IMR-90 (cell line): ENCODE measurements around the gene PRKCA. TPM values are rescaled to one million over a fixed set of nuclear protein-coding genes. Genes with fewer than 3 reads are reported as not detected.

Experiments
- ATAC-seq: fragments of 200-7000 bp; cut with Tn5 transposase; 2 replicates; pipeline ENCODE4 v1.9.1; 2020; ENCODE audit warnings: low read depth, mild to moderate bottlenecking, moderate library complexity
- BruUV-seq: library from RNA; stranded (reverse); fragments of 400-500 nt; replicated peaks from 2 replicates; lab custom pipeline; 2021; lab: Mats Ljungman, UMichigan
- CTCF ChIA-PET: fragments of 300-600 bp; formaldehyde crosslinking; extraction: SDS; loops from one replicate; lab custom pipeline; 2021; ENCODE audit warnings: antibody characterized with exemption; lab: Yijun Ruan, JAX
- POLR2A ChIA-PET: fragments of 300-600 bp; sonication (Branson Sonifier 250); formaldehyde crosslinking; loops from one replicate; lab custom pipeline; 2022; ENCODE audit warnings: antibody characterized with exemption; ENCODE audit not compliant: unreplicated experiment; lab: Charles Lee
- DNase-seq: peaks from one replicate; pipeline ENCODE4 v3.0.0; 2013
- H2AFZ ChIP-seq: replicated peaks from 2 replicates; pipeline ENCODE3; 2013; ENCODE audit warnings: low read length, mild to moderate bottlenecking; ENCODE audit not compliant: poor library complexity
- H2AK5ac ChIP-seq: 2 replicates; pipeline ENCODE4 v1.6.1; 2013; ENCODE audit warnings: low read depth, low read length, inconsistent platforms
- H2AK9ac ChIP-seq: replicated peaks from 2 replicates; pipeline ENCODE3; 2013; ENCODE audit warnings: mild to moderate bottlenecking, low read depth, low read length, moderate library complexity; ENCODE audit not compliant: poor library complexity
- H2BK120ac ChIP-seq: 2 replicates; pipeline ENCODE4 v1.6.1; 2013; ENCODE audit warnings: low read depth, low read length, inconsistent platforms
- H2BK15ac ChIP-seq: 3 replicates; pipeline ENCODE4 v1.6.1; 2013; ENCODE audit warnings: low read depth, low read length, inconsistent platforms
- H2BK20ac ChIP-seq: 2 replicates; pipeline ENCODE4 v1.6.1; 2013; ENCODE audit warnings: low read depth, mild to moderate bottlenecking, inconsistent platforms, low read length, moderate library complexity
- H2BK5ac ChIP-seq: 2 replicates; pipeline ENCODE4 v1.6.1; 2013; ENCODE audit warnings: mild to moderate bottlenecking, low read depth, low read length, inconsistent platforms; ENCODE audit not compliant: poor library complexity, severe bottlenecking
- H3K14ac ChIP-seq: replicated peaks from 2 replicates; pipeline ENCODE4 v1.6.1; 2013; ENCODE audit warnings: low read depth, low read length, inconsistent platforms
- H3K18ac ChIP-seq: 2 replicates; pipeline ENCODE4 v1.6.1; 2013; ENCODE audit warnings: low read depth, low read length, control low read depth
- H3K23ac ChIP-seq: 2 replicates; pipeline ENCODE4 v1.6.1; 2013; ENCODE audit warnings: low read depth, low read length, inconsistent platforms
- H3K27ac ChIP-seq: 2 replicates; pipeline ENCODE4 v1.5.1; 2013; ENCODE audit warnings: mild to moderate bottlenecking, control low read depth, low read length; ENCODE audit not compliant: insufficient read depth
- H3K27me3 ChIP-seq: 2 replicates; pipeline ENCODE4 v1.6.1; 2013; ENCODE audit warnings: low read length; ENCODE audit not compliant: control insufficient read depth, insufficient read depth
- H3K36me3 ChIP-seq: 2 replicates; pipeline ENCODE4 v1.6.1; 2013; ENCODE audit warnings: low read length, mixed read lengths; ENCODE audit not compliant: control insufficient read depth, insufficient read depth
- H3K4ac ChIP-seq: 2 replicates; pipeline ENCODE4 v1.6.1; 2013; ENCODE audit warnings: low read depth, low read length, inconsistent platforms
- H3K4me1 ChIP-seq: 2 replicates; pipeline ENCODE4 v1.6.1; 2013; ENCODE audit warnings: low read length, mixed read lengths; ENCODE audit not compliant: control insufficient read depth, insufficient read depth
- H3K4me2 ChIP-seq: 2 replicates; pipeline ENCODE4 v1.6.1; 2013; ENCODE audit warnings: low read depth, mild to moderate bottlenecking, control low read depth, low read length, moderate library complexity
- H3K4me3 ChIP-seq: 2 replicates; pipeline ENCODE4 v1.5.1; 2013; ENCODE audit warnings: low read depth, mild to moderate bottlenecking, control low read depth, low read length, moderate library complexity; ENCODE audit not compliant: insufficient read depth
- H3K56ac ChIP-seq: 2 replicates; pipeline ENCODE4 v1.6.1; 2013; ENCODE audit warnings: low read length, inconsistent platforms; ENCODE audit not compliant: insufficient read depth; ENCODE audit errors: extremely low read depth
- H3K79me1 ChIP-seq, 2 experiments: 2 replicates each; pipeline ENCODE4 v1.6.1; 2013; ENCODE audit warnings: low read length in 2 of 2, inconsistent platforms in 1 of 2, low read depth in 1 of 2
- H3K9ac ChIP-seq: 2 replicates; pipeline ENCODE4 v1.6.1; 2013; ENCODE audit warnings: low read depth, low read length, control low read depth
- H3K9me1 ChIP-seq: 2 replicates; pipeline ENCODE4 v1.6.1; 2013; ENCODE audit warnings: low read length, inconsistent platforms; ENCODE audit not compliant: insufficient read depth
- H3K9me3 ChIP-seq: 2 replicates; pipeline ENCODE4 v1.6.1; 2013; ENCODE audit warnings: low read length; ENCODE audit not compliant: control insufficient read depth, insufficient read depth
- H4K20me1 ChIP-seq: 2 replicates; pipeline ENCODE4 v1.6.1; 2013; ENCODE audit warnings: low read length, inconsistent platforms; ENCODE audit not compliant: insufficient read depth
- H4K5ac ChIP-seq: 2 replicates; pipeline ENCODE4 v1.6.1; 2013; ENCODE audit warnings: mild to moderate bottlenecking, low read depth, low read length, control low read depth
- H4K8ac ChIP-seq, 2 experiments: 2 replicates each; pipeline ENCODE4 v1.6.1; 2013; ENCODE audit warnings: low read depth in 2 of 2, low read length in 2 of 2, control low read depth in 1 of 2, inconsistent platforms in 1 of 2
- H4K91ac ChIP-seq: 2 replicates; pipeline ENCODE4 v1.6.1; 2013; ENCODE audit warnings: low read depth, low read length, inconsistent platforms; ENCODE audit not compliant: insufficient read depth
- BHLHE40 ChIP-seq: fragments of 150-350 bp; IDR thresholded peaks from 2 replicates; pipeline ENCODE4 v1.6.1; 2016; ENCODE audit warnings: mild to moderate bottlenecking, low read depth, low read length
- CEBPB ChIP-seq: IDR thresholded peaks from 2 replicates; pipeline ENCODE4 v1.6.1; 2012; ENCODE audit warnings: low read depth, low read length, improper control_type of control experiment
- CHD1 ChIP-seq: IDR thresholded peaks from 2 replicates; pipeline ENCODE4 v1.6.1; 2012; ENCODE audit warnings: low read depth, low read length, improper control_type of control experiment
- FOS ChIP-seq: fragments of 150-350 bp; IDR thresholded peaks from 2 replicates; pipeline ENCODE4 v1.6.1; 2016; ENCODE audit warnings: low read depth, low read length
- MAZ ChIP-seq: IDR thresholded peaks from 2 replicates; pipeline ENCODE4 v1.6.1; 2012; ENCODE audit warnings: low read depth, mild to moderate bottlenecking, low read length, improper control_type of control experiment, moderate library complexity, borderline replicate concordance
- NFE2L2 ChIP-seq: fragments of 150-350 bp; IDR thresholded peaks from 2 replicates; pipeline ENCODE4 v1.6.1; 2016; ENCODE audit warnings: low read depth, mild to moderate bottlenecking, low read length
- POLR2A ChIP-seq: IDR thresholded peaks from 2 replicates; pipeline ENCODE4 v1.6.1; 2012; ENCODE audit warnings: mild to moderate bottlenecking, low read depth, low read length
- RAD21 ChIP-seq: IDR thresholded peaks from 2 replicates; pipeline ENCODE4 v1.6.1; 2012; ENCODE audit warnings: low read length, improper control_type of control experiment
- RFX5 ChIP-seq: IDR thresholded peaks from 2 replicates; pipeline ENCODE4 v1.8.0; 2012; ENCODE audit warnings: low read depth, mild to moderate bottlenecking, low read length, moderate library complexity
- SMC3 ChIP-seq: fragments of 150-350 bp; IDR thresholded peaks from 2 replicates; pipeline ENCODE4 v1.6.1; 2016; ENCODE audit warnings: low read depth, mild to moderate bottlenecking, antibody characterized with exemption, low read length, moderate library complexity
- dilution Hi-C: fragments of 300-500 bp; cut with HindIII; formaldehyde crosslinking; loops from one replicate; pipeline ENCODE4 v1.14.3; 2018; ENCODE audit warnings: low sequenced_read_pairs; ENCODE audit not compliant: unreplicated experiment
- in situ Hi-C: fragments of 300-500 bp; cut with MboI; formaldehyde crosslinking; loops from 3 replicates; pipeline ENCODE4 v1.14.3; 2019; ENCODE audit warnings: low sequenced_read_pairs, inconsistent platforms, mixed read lengths
- intact Hi-C: fragments of 100-400 bp; cut with micrococcal nuclease; formaldehyde crosslinking; loops from 2 replicates; pipeline ENCODE4 v1.10.0; 2022
- polyA plus RNA-seq, 3 experiments: library from polyadenylated mRNA; depleted of rRNA; stranded (reverse); fragments of >200 nt; gene quantifications; 2 replicates each; pipeline ENCODE4 v1.2.3, GENCODE V29; 2012; ENCODE audit warnings: low replicate concordance in 1 of 3
- total RNA-seq: library from RNA; depleted of rRNA; stranded (reverse); fragments of >200 nt; gene quantifications from 2 replicates; pipeline ENCODE4 v1.2.3, GENCODE V29; 2012
- TF ChIP-seq, protein P1 (sequence below): fragments of 150-350 bp; IDR thresholded peaks from 2 replicates; pipeline ENCODE4 v1.6.1; 2017; ENCODE audit warnings: mild to moderate bottlenecking, antibody characterized with exemption, low read length, low read depth
- TF ChIP-seq, protein P2 (sequence below): conservative IDR thresholded peaks from 2 replicates; pipeline ENCODE4 v1.5.1; 2012; ENCODE audit warnings: mild to moderate bottlenecking, low read depth, low read length, improper control_type of control experiment

The PRKCA gene
- total and polyA plus RNA-seq, 2 of the 4 experiments (the other 2 are of a cell fraction), result 31.0 to 46.0 TPM

DNA sequence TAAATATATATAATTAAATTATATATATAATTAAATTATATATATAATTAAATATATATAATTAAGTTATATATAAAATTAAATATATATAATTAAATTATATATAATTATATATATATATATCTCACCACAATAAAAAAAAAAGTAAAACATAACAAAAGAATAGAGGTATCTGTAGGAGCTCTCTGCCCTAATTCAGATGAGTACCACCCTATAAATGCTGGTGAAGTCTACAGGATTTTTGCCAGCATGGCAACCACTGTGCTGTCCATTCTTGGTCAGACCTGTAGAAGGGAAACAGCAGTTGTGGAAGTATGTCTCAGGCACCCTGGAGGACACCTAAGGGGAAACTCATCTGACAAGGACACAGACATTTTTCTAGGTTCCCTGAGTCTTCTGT is 259.7 kb downstream of the PRKCA start:
- ChIA-PET POLR2A (no interaction called here), CTCF (interaction anchor here (0.9 kb wide), 1 partner anchor 15 kb away, joined by 3 read pairs; no protein-coding TSS in a partner anchor)
- Histone ChIP-seq H3K9me3 (no peaks in the 10 kb centered on the region), H4K20me1 (no peaks in the 10 kb centered on the region), H2BK120ac (no peak overlapping the region), H3K79me1 (peaks cover 9 to 68% of the 10 kb centered on the region in 2 experiments; a peak in 3 of 4 replicates), H3K56ac (no peak overlapping the region), H3K4ac (no peak overlapping the region), H2AK9ac (no peak overlapping the region), H4K91ac (no peak overlapping the region), H3K4me2 (no peak overlapping the region), H4K8ac (no peak overlapping the region), H3K27me3 (no peaks in the 10 kb centered on the region), H2AK5ac (no peak overlapping the region), H2AFZ (no peak overlapping the region), H3K4me1 (peaks cover 7% of the 10 kb centered on the region), H3K9ac (no peak overlapping the region), H2BK5ac (no peak overlapping the region), H3K14ac (no peak overlapping the region), H3K18ac (no peak overlapping the region), H2BK20ac (no peak overlapping the region), H3K27ac (no peak overlapping the region), H3K23ac (no peak overlapping the region), H3K36me3 (no peaks in the 10 kb centered on the region), H3K4me3 (no peak overlapping the region), H3K9me1 (peaks cover 7% of the 10 kb centered on the region), H2BK15ac (no peak overlapping the region), H4K5ac (no peak overlapping the region)
- intact Hi-C loops (no loop called here), dilution Hi-C loops (no loop called here), in situ Hi-C loops (no loop called here)
- TF ChIP-seq, protein P1, sequence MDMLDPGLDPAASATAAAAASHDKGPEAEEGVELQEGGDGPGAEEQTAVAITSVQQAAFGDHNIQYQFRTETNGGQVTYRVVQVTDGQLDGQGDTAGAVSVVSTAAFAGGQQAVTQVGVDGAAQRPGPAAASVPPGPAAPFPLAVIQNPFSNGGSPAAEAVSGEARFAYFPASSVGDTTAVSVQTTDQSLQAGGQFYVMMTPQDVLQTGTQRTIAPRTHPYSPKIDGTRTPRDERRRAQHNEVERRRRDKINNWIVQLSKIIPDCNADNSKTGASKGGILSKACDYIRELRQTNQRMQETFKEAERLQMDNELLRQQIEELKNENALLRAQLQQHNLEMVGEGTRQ, result no peak
- TF ChIP-seq BHLHE40 (no peak), SMC3 (no peak), RAD21 (no peak), CHD1 (no peak), RFX5 (no peak), POLR2A (no peak), FOS (no peak), NFE2L2 (no peak), CEBPB (no peak), MAZ (no peak)
- TF ChIP-seq, protein P2, sequence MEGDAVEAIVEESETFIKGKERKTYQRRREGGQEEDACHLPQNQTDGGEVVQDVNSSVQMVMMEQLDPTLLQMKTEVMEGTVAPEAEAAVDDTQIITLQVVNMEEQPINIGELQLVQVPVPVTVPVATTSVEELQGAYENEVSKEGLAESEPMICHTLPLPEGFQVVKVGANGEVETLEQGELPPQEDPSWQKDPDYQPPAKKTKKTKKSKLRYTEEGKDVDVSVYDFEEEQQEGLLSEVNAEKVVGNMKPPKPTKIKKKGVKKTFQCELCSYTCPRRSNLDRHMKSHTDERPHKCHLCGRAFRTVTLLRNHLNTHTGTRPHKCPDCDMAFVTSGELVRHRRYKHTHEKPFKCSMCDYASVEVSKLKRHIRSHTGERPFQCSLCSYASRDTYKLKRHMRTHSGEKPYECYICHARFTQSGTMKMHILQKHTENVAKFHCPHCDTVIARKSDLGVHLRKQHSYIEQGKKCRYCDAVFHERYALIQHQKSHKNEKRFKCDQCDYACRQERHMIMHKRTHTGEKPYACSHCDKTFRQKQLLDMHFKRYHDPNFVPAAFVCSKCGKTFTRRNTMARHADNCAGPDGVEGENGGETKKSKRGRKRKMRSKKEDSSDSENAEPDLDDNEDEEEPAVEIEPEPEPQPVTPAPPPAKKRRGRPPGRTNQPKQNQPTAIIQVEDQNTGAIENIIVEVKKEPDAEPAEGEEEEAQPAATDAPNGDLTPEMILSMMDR, result no peak
- DNase-seq (no peak), ATAC-seq (no peak)
- no TSS peak for BruUV-seq
